Endothelial cell of umbilical vein (primary cell): Measurements from ENCODE around the gene TAAR9. TPM values are rescaled to one million over a fixed set of nuclear protein-coding genes. Genes with fewer than 3 reads are reported as not detected.

ENCODE experiments used
- BruUV-seq: library from RNA; stranded (reverse); fragments of 400-500 nt; replicated peaks from 2 replicates; lab custom pipeline; 2021; lab: Mats Ljungman, UMichigan
- CTCF ChIA-PET: fragments of 300-600, 350-600 bp; sonication (Branson Sonifier 250); formaldehyde crosslinking; loops from one replicate; lab custom pipeline; 2021; ENCODE audit warnings: antibody characterized with exemption, inconsistent platforms; lab: Charles Lee
- POLR2A ChIA-PET: fragments of 300-600, 350-600 bp; sonication (Branson Sonifier 250); formaldehyde crosslinking; loops from one replicate; lab custom pipeline; 2021; ENCODE audit warnings: antibody characterized with exemption, inconsistent platforms; lab: Charles Lee
- DNase-seq: peaks from one replicate; pipeline ENCODE4 v3.0.0-alpha.2; 2011; ENCODE audit warnings: low read depth, low spot score
- FAIRE-seq: peaks from 2 replicates; lab custom pipeline; 2011; peaks lifted over from hg19 to GRCh38; lab: Jason Lieb, UNC
- H2AFZ ChIP-seq: 2 replicates; pipeline ENCODE4 v1.6.0; 2012; ENCODE audit warnings: low read depth, low read length, control low read depth, inconsistent platforms
- H3K27ac ChIP-seq: 2 replicates; pipeline ENCODE4 v1.5.1; 2011; ENCODE audit warnings: low read depth, mild to moderate bottlenecking, control low read depth, low read length, moderate library complexity; ENCODE audit not compliant: insufficient read depth
- H3K27me3 ChIP-seq, 2 experiments: 2 replicates each; pipeline versions ENCODE4 v1.6.0 to v1.6.1; 2011; ENCODE audit warnings: low read length in 2 of 2, mixed read lengths in 1 of 2; ENCODE audit not compliant: control insufficient read depth in 2 of 2, insufficient read depth in 2 of 2
- H3K36me3 ChIP-seq, 2 experiments: 2 replicates in 1 of 2; 3 replicates in 1 of 2; pipeline ENCODE4 v1.5.1; 2011; ENCODE audit warnings: low read length in 2 of 2, mild to moderate bottlenecking in 1 of 2, moderate library complexity in 1 of 2; ENCODE audit not compliant: control insufficient read depth in 2 of 2, insufficient read depth in 2 of 2; ENCODE audit errors: extremely low read depth in 1 of 2
- H3K4me1 ChIP-seq: 3 replicates; pipeline ENCODE4 v1.5.1; 2011; ENCODE audit warnings: mild to moderate bottlenecking, low read length; ENCODE audit not compliant: control insufficient read depth, insufficient read depth; ENCODE audit errors: extremely low read depth
- H3K4me2 ChIP-seq: 2 replicates; pipeline ENCODE4 v1.6.1; 2011; ENCODE audit warnings: low read length, control low read depth, mixed read lengths; ENCODE audit not compliant: insufficient read depth
- H3K4me3 ChIP-seq, 3 experiments: fragments of 200-600 bp in 1 of 3; sonication (generic), shearing (Covaris generic) in 1 of 3; replicated peaks in 1 of 3; 2 replicates each; pipeline ENCODE4 v1.5.1; 2011 to 2016; ENCODE audit warnings: control low read depth in 3 of 3, low read length in 3 of 3, mild to moderate bottlenecking in 2 of 3, inconsistent platforms in 1 of 3, low read depth in 1 of 3, moderate library complexity in 1 of 3; ENCODE audit not compliant: insufficient read depth in 1 of 3
- H3K79me2 ChIP-seq: 2 replicates; pipeline ENCODE4 v1.6.0; 2012; ENCODE audit warnings: low read length, inconsistent platforms; ENCODE audit not compliant: control insufficient read depth, insufficient read depth
- H3K9ac ChIP-seq: replicated peaks from 2 replicates; pipeline ENCODE3; 2011; ENCODE audit warnings: low read length, control low read depth; ENCODE audit not compliant: insufficient read depth; ENCODE audit errors: extremely low read depth
- H3K9me1 ChIP-seq: replicated peaks from 3 replicates; pipeline ENCODE4 v1.6.0; 2011; ENCODE audit warnings: mild to moderate bottlenecking, low read length; ENCODE audit not compliant: control insufficient read depth, insufficient read depth; ENCODE audit errors: extremely low read depth
- H3K9me3 ChIP-seq: replicated peaks from 2 replicates; pipeline ENCODE4 v1.5.1; 2012; ENCODE audit warnings: low read length, inconsistent platforms; ENCODE audit not compliant: control insufficient read depth, insufficient read depth
- H4K20me1 ChIP-seq: replicated peaks from 2 replicates; pipeline ENCODE3; 2011; ENCODE audit warnings: mild to moderate bottlenecking, low read length; ENCODE audit not compliant: control insufficient read depth, insufficient read depth; ENCODE audit errors: extremely low read depth
- CTCF ChIP-seq, 2 donors: IDR thresholded peaks; 1 replicate in 1 of 2; 2 replicates in 1 of 2; pipeline ENCODE4 v1.5.1; 2011; ENCODE audit warnings: low read length in 2 of 2, mild to moderate bottlenecking in 2 of 2, moderate library complexity in 2 of 2, control low read depth in 1 of 2, inconsistent platforms in 1 of 2, low read depth in 1 of 2; ENCODE audit not compliant: insufficient read depth in 1 of 2; ENCODE audit errors: extremely low read depth in 1 of 2
- EZH2 ChIP-seq: IDR thresholded peaks from 2 replicates; pipeline ENCODE4 v1.6.1; 2012; ENCODE audit warnings: borderline replicate concordance, low read depth, mild to moderate bottlenecking, moderate library complexity, low read length, inconsistent platforms; ENCODE audit not compliant: severe bottlenecking
- FOS ChIP-seq: IDR thresholded peaks from 2 replicates; pipeline ENCODE4 v1.6.1; 2011; ENCODE audit warnings: mild to moderate bottlenecking, low read length, moderate library complexity, borderline replicate concordance; ENCODE audit not compliant: insufficient read depth
- GATA2 ChIP-seq: IDR thresholded peaks from 2 replicates; pipeline ENCODE4 v1.7.0; 2011; ENCODE audit warnings: low read depth, mild to moderate bottlenecking, moderate library complexity, mixed read lengths, low read length; ENCODE audit not compliant: insufficient read length, insufficient read depth
- JUN ChIP-seq: IDR thresholded peaks from 2 replicates; pipeline ENCODE4 v1.6.1; 2011; ENCODE audit warnings: borderline replicate concordance, low read depth; ENCODE audit not compliant: insufficient read length, insufficient read depth
- MYC ChIP-seq: IDR thresholded peaks from one replicate; pipeline ENCODE4 v1.6.1; 2011; ENCODE audit warnings: mild to moderate bottlenecking, low read depth, low read length
- POLR2A ChIP-seq: IDR thresholded peaks from 2 replicates; pipeline ENCODE4 v1.6.1; 2012; ENCODE audit warnings: low read depth, mild to moderate bottlenecking, control low read depth, low read length
- POLR2AphosphoS5 ChIP-seq: IDR thresholded peaks from 2 replicates; pipeline ENCODE4 v1.6.1; 2012; ENCODE audit warnings: low read depth, mild to moderate bottlenecking, control low read depth, low read length, moderate library complexity; ENCODE audit not compliant: insufficient read depth
- dilution Hi-C: fragments of 300-500 bp; cut with MboI; formaldehyde crosslinking; loops from one replicate; pipeline ENCODE4 v1.15.0; 2019; ENCODE audit warnings: low sequenced_read_pairs; ENCODE audit not compliant: extremely low pct_ligation_motif_present
- intact Hi-C: fragments of 100-400 bp; cut with micrococcal nuclease; formaldehyde crosslinking; loops from one replicate; pipeline ENCODE4 v1.10.0; 2022
- polyA plus RNA-seq, 4 experiments: library from polyadenylated mRNA; depleted of rRNA in 3 of 4; stranded (reverse) in 3 of 4; unstranded in 1 of 4; fragments of >200 nt; gene quantifications; 2 replicates each; pipeline versions ENCODE4 v1.2.1 to v1.2.3, GENCODE V29; 2011 to 2012; ENCODE audit warnings: missing spikeins in 1 of 4
- total RNA-seq: library from RNA; stranded (reverse); gene quantifications from 2 replicates; pipeline ENCODE4 v1.2.3, GENCODE V29; 2021

Gene TAAR9
- total and polyA plus RNA-seq, 2 donors (not counting 3 experiments of a cell fraction or from before 2014, with no cell fraction given): not detected

- CTCF ChIA-PET: interaction anchor here (1.5 kb wide), 1 partner anchor 14 kb away, joined by 3 read pairs; no protein-coding TSS in a partner anchor
- no peak overlapping the region for H3K27ac ChIP-seq
- DNase-seq: no peak
- FAIRE-seq: no peak
- H3K4me1 ChIP-seq: peaks cover under 1% of the 10 kb centered on the region
- H4K20me1 ChIP-seq: peaks cover under 1% of the 10 kb centered on the region
- H3K36me3 ChIP-seq: peaks cover 7 to 10% of the 10 kb centered on the region in 2 experiments
- H2AFZ ChIP-seq: no peak overlapping the region
- H3K4me2 ChIP-seq: no peak overlapping the region
- TF ChIP-seq POLR2AphosphoS5: no peak
- no peak for TF ChIP-seq JUN
- no peak for TF ChIP-seq MYC
- TF ChIP-seq FOS: no peak
- TF ChIP-seq POLR2A: no peak
- TF ChIP-seq CTCF (IDR thresholded peaks at IDR 0.05; ENCODE audit: extremely low read depth in 1 of 2, insufficient read depth in 1 of 2, low read depth in 1 of 2, low read length in 2 of 2): no peak
- TF ChIP-seq GATA2: no peak
- TF ChIP-seq EZH2: no peak
- no peaks in the 10 kb centered on the region for H3K27me3 ChIP-seq
- peaks cover 50% of the 10 kb centered on the region for H3K79me2 ChIP-seq
- no peaks in the 10 kb centered on the region for H3K9me1 ChIP-seq
- no peak overlapping the region for H3K9ac ChIP-seq
- BruUV-seq: no TSS peak
- intact Hi-C loops (no loop called here), dilution Hi-C loops (no loop called here)
- no peak overlapping the region for H3K4me3 ChIP-seq
- H3K9me3 ChIP-seq: no peaks in the 10 kb centered on the region
- POLR2A ChIA-PET: no interaction called here
These were observed 39.4 kb upstream of the TAAR9 start for GRCh38 chr6:132498638-132499037.
